HFF-Myc (cell line): ENCODE measurements around the gene IRS1.

Experiments used
- DNase-seq: peaks from one replicate; pipeline ENCODE4 v3.0.0-alpha.2; 2011; ENCODE audit warnings: low read depth; ENCODE audit errors: extremely low read depth
- H3K4me3 ChIP-seq: replicated peaks from 2 replicates; pipeline ENCODE4 v1.5.1; 2011; ENCODE audit warnings: low read depth, mild to moderate bottlenecking, control low read depth, low read length
- CTCF ChIP-seq: IDR thresholded peaks from 2 replicates; pipeline ENCODE4 v1.5.1; 2012; ENCODE audit warnings: mild to moderate bottlenecking, low read depth, low read length, control low read depth; ENCODE audit errors: missing control alignments

Gene IRS1

GRCh38 chr2:226694149-226694548 is 105.5 kb downstream of the IRS1 start:
- TF ChIP-seq CTCF = no peak
- H3K4me3 ChIP-seq = no peak overlapping the region
- DNase-seq = no peak

- DNase-seq = no peak
- no peak overlapping the region for H3K4me3 ChIP-seq
- TF ChIP-seq CTCF = no peak
Measured at GRCh38 chr2:226693521-226693920, 106.1 kb downstream of the IRS1 start.

GRCh38 chr2:226692521-226693126 is 107.0 kb downstream of the IRS1 start:
- no peak overlapping the region for H3K4me3 ChIP-seq
- no peak for TF ChIP-seq CTCF
- no peak for DNase-seq

- DNase-seq = no peak
- no peak for TF ChIP-seq CTCF
Measured at GRCh38 chr2:226691255-226691654, 108.4 kb downstream of the IRS1 start.

GRCh38 chr2:226690461-226691024 is 109.1 kb downstream of the IRS1 start:
- DNase-seq = no peak

More at GRCh38 chr2:226691255-226691654, 108.4 kb downstream of the IRS1 start:
- H3K4me3 ChIP-seq = no peak overlapping the region

GRCh38 chr2:226687641-226688253 is 111.9 kb downstream of the IRS1 start:
- H3K4me3 ChIP-seq = no peak overlapping the region
- TF ChIP-seq CTCF = no peak
- no peak for DNase-seq

More at GRCh38 chr2:226690461-226691024, 109.1 kb downstream of the IRS1 start:
- TF ChIP-seq CTCF = no peak
- H3K4me3 ChIP-seq = no peak overlapping the region
